Sigmoid colon (tissue), 4 donors: Measurements from ENCODE around the gene SERPINB6.
A peak's percentile ranks its signal among the peaks of the same experiment; 100 is the strongest.

Experiments
- POLR2AphosphoS5 ChIP-seq, 4 donors: sonication (generic); formaldehyde crosslinking; IDR thresholded peaks; one replicate each; pipeline ENCODE4 v1.6.1; 2017; ENCODE audit warnings: antibody characterized with exemption in 4 of 4
- TF ChIP-seq, protein P1 (sequence below), 4 experiments: fragments of 450-650 bp in 3 of 4; fragments of 200-600 bp in 1 of 4; IDR thresholded peaks; one replicate each; pipeline ENCODE4 v1.5.1; 2016 to 2019; ENCODE audit warnings: antibody characterized with exemption in 4 of 4, mild to moderate bottlenecking in 3 of 4, moderate library complexity in 2 of 4

DNA sequence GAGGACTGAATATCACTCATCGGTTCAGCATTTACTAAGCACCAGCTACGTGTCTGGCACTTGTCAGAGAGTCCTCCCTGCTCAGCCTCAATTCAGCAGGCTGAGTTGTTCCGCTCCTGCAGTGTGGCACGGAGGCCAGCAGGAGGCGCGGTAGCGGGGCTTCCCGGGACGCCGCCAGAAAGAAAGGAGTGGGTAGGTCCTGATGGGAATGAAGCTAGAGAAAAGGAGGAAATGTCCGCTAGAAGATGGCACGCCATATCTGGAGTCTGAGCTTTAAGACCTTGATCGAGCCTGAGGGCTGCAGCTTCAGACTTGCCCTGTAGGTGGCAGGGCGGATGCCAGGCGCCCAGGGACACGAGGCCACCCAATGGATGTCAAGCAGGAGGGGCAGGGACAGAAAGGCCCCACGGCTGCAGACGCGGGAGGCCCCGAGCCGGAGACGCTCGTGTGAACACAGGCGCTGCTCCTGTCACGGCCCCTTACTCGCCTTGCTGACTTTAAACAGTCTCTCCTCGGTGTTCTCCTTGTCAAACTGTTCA, 18.7 kb downstream of the SERPINB6 start:
- TF ChIP-seq, protein P1, sequence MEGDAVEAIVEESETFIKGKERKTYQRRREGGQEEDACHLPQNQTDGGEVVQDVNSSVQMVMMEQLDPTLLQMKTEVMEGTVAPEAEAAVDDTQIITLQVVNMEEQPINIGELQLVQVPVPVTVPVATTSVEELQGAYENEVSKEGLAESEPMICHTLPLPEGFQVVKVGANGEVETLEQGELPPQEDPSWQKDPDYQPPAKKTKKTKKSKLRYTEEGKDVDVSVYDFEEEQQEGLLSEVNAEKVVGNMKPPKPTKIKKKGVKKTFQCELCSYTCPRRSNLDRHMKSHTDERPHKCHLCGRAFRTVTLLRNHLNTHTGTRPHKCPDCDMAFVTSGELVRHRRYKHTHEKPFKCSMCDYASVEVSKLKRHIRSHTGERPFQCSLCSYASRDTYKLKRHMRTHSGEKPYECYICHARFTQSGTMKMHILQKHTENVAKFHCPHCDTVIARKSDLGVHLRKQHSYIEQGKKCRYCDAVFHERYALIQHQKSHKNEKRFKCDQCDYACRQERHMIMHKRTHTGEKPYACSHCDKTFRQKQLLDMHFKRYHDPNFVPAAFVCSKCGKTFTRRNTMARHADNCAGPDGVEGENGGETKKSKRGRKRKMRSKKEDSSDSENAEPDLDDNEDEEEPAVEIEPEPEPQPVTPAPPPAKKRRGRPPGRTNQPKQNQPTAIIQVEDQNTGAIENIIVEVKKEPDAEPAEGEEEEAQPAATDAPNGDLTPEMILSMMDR (IDR thresholded peaks at IDR 0.05): peak; percentile 98 to 100 (median 100)
- peak in 3 of 4 donors; percentile 49 to 70 (median 69) for TF ChIP-seq POLR2AphosphoS5 (IDR thresholded peaks at IDR 0.05)
